Measurements from ENCODE around the gene LRWD1. TPM values are rescaled to one million over a fixed set of nuclear protein-coding genes. Genes with fewer than 3 reads are reported as not detected.

The LRWD1 gene
- total and polyA plus RNA-seq, 8 donors: 4.5 to 238 (median 12.8) TPM

GRCh38 chr7:102463841-102464576, 775 bp upstream of the LRWD1 start:
- TF ChIP-seq, protein P1, sequence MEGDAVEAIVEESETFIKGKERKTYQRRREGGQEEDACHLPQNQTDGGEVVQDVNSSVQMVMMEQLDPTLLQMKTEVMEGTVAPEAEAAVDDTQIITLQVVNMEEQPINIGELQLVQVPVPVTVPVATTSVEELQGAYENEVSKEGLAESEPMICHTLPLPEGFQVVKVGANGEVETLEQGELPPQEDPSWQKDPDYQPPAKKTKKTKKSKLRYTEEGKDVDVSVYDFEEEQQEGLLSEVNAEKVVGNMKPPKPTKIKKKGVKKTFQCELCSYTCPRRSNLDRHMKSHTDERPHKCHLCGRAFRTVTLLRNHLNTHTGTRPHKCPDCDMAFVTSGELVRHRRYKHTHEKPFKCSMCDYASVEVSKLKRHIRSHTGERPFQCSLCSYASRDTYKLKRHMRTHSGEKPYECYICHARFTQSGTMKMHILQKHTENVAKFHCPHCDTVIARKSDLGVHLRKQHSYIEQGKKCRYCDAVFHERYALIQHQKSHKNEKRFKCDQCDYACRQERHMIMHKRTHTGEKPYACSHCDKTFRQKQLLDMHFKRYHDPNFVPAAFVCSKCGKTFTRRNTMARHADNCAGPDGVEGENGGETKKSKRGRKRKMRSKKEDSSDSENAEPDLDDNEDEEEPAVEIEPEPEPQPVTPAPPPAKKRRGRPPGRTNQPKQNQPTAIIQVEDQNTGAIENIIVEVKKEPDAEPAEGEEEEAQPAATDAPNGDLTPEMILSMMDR (IDR thresholded peaks at IDR 0.05): no peak
- TF ChIP-seq POLR2AphosphoS5 (IDR thresholded peaks at IDR 0.05) (no peak), POLR2A (IDR thresholded peaks at IDR 0.05) (no peak), EP300 (IDR thresholded peaks at IDR 0.05) (no peak)
- Histone ChIP-seq H3K27me3 (no peaks in the 10 kb centered on the region), H3K27ac (peak overlapping the region; percentile 39 to 85 (median 78)), H3K4me1 (peaks cover 15 to 51% (median 39%) of the 10 kb centered on the region in 4 donors), H3K36me3 (peaks cover 12 to 24% (median 20%) of the 10 kb centered on the region in 4 donors), H3K9me3 (no peaks in the 10 kb centered on the region), H3K4me3 (peak overlapping the region; percentile 95 to 100 (median 98))
- DNase-seq: no peak
- WGBS, 5 donors: 8 to 10% (median 9%) methylated on average over 24 of the region's 24 CpGs
- intact Hi-C loops (cut with DNase I; ENCODE audit: low total_unique reads): loop anchor here (10.0 kb wide), 1 partner anchor 179 kb away; the partner anchor contains the start of gene SH2B2

DNA sequence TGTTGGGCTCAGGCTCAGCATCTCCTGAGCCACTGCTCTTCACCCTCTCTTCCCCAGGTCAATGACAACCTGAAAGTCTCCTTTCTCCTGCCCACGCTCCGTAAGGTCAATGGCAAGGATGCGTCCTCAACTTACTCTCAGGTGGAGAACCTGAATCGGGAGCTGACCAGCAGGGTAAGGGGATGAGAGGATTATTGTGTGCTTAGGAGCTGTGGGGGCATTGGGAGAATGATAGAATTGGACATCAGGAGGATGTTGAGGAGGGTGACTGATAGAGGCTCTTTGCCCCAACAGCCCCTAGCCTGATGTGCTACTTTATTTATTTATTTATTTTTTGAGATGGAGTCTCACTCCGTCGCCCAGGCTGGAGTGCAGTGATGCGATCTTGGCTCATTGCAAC, 1.3 kb downstream of the LRWD1 start:
- TF ChIP-seq POLR2AphosphoS5 (IDR thresholded peaks at IDR 0.05): no peak
- TF ChIP-seq, protein P1 (IDR thresholded peaks at IDR 0.05): no peak
- TF ChIP-seq POLR2A (IDR thresholded peaks at IDR 0.05): no peak
- no peak for TF ChIP-seq EP300 (IDR thresholded peaks at IDR 0.05)
- Histone ChIP-seq H3K4me3 (peak overlapping the region in 2 of 4 donors; percentile 95 to 98), H3K27ac (no peak overlapping the region), H3K27me3 (no peaks in the 10 kb centered on the region), H3K9me3 (no peaks in the 10 kb centered on the region), H3K4me1 (peaks cover 15 to 67% (median 54%) of the 10 kb centered on the region in 4 donors), H3K36me3 (peaks cover 6 to 38% (median 28%) of the 10 kb centered on the region in 4 donors)
- intact Hi-C loops (cut with DNase I; ENCODE audit: low total_unique reads): loop anchor here (10.0 kb wide), 1 partner anchor 181 kb away; the partner anchor contains the start of gene SH2B2
- no peak for DNase-seq
- WGBS, 5 donors: 95 to 99% (median 97%) methylated on average over 7 of the region's 7 CpGs

- intact Hi-C loops (cut with DNase I; ENCODE audit: low total_unique reads): loop anchor here (10.0 kb wide), 1 partner anchor 183 kb away; the partner anchor contains the start of gene SH2B2
- TF ChIP-seq, protein P1 (IDR thresholded peaks at IDR 0.05): no peak
- TF ChIP-seq POLR2AphosphoS5 (IDR thresholded peaks at IDR 0.05) (no peak), POLR2A (IDR thresholded peaks at IDR 0.05) (no peak), EP300 (IDR thresholded peaks at IDR 0.05) (no peak)
- DNase-seq: no peak
- H3K27ac ChIP-seq: no peak overlapping the region
- H3K4me1 ChIP-seq: peaks cover 15 to 68% (median 50%) of the 10 kb centered on the region in 4 donors
- no peak overlapping the region for H3K4me3 ChIP-seq
- no peaks in the 10 kb centered on the region for H3K27me3 ChIP-seq
- peaks cover 13 to 53% (median 45%) of the 10 kb centered on the region in 4 donors for H3K36me3 ChIP-seq
- H3K9me3 ChIP-seq: no peaks in the 10 kb centered on the region
- 87 to 92% (median 92%) methylated on average over 21 to 24 of the region's 24 CpGs for WGBS, 5 donors
Observed at GRCh38 chr7:102467581-102468477, 3.0 kb downstream of the LRWD1 start.

All from stomach (tissue), 9 donors.